GM18519 (cell line): ENCODE data around the gene FANCC.
A peak's percentile ranks its signal among the peaks of the same experiment; 100 is the strongest.

Experiments used
- ATAC-seq: cut with Tn5 transposase; IDR thresholded peaks from one replicate; pipeline ENCODE4 v1.9.1; 2021; ENCODE audit warnings: mild to moderate bottlenecking, moderate library complexity; ENCODE audit not compliant: unreplicated experiment, low FRiP score

Gene FANCC

DNA sequence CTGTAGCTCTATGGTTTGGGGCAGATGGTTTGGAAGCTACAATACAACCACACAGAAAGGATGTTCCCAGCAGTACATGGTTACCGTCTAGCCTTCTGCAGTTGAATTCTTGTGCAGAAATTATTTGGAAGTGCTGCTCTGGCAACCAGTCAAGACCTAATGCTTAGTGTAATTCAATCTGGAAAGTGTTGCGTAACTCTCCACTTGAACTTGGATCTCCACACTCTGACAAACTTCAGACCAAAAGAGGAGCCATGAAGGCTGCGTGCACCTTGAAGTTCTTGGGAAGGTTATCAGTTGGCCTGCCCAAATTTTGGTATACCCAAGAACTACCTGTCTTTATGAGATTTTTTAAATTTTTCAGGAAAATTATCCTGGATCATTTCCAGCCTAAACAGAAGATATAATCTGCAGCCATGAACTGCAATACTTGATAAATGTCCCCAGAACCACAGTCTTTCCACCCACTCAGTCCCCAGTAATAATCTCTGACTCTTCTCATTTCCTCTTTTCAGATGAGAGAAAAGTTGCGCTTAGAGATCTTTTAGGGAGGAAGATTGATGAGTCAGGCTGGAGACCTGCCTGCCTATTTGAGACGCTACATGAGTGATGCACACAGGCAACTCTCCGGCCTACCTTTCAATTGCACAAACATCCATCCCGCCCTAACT is 159.9 kb downstream of the FANCC start:
- ATAC-seq, result peak; percentile 96

DNA sequence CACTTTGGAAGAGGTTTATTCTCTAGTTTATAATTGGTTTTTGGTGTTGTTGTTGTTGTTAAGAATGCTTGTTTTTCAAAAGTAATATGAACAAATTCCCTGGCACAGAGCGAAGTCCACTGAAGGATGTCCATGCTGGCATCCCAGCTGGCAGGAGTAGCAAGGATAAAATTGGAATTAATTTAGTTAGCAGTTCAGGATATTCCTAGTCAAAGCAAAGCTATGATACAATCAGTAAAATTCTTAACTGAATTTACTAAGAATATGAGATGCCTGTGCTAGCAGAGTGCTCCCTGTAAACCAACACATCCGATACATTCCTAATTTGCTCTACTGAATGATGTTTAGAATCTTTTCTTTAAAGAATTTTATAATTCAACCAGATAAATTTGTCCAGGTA is 161.4 kb downstream of the FANCC start:
- ATAC-seq, result no peak

DNA sequence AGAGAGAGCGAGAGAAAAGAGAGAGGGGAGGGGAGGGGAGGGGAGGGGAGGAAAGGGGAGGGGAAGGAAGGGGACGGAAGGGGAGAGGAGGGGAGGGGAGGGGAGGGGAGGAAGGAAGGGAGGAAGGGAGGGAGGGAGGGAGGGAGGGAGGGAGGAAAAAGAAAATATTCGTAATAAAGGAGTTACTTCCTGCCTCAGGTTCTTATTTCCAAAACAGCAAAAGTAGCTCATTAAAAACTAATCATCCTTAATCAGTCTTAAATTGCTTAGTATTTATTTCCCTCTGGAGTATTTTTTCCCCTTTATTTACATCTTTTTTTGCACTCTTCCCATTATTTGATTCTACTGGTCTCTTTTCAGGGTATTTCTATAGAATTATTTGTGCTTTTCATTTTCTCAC is 162.3 kb downstream of the FANCC start:
- no peak for ATAC-seq

DNA sequence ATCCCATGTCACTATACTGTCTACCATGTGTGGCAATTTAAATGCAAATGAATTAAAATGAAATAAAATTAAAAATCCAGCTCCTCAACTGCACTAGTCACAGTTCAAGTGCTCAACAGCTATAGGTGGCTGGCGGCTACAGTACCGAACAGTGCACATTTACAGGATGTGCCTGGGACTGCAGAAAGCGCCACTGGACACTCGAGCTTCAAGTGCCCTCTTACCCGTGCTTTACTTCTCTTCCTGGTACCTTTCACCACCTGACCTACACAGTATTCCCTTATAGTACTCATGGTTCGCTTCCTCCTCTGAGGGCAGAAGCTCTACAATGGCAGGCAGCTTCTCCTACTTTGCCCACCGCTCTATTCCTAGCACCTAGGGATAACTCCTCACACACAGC is 166.6 kb downstream of the FANCC start:
- no peak for ATAC-seq

DNA sequence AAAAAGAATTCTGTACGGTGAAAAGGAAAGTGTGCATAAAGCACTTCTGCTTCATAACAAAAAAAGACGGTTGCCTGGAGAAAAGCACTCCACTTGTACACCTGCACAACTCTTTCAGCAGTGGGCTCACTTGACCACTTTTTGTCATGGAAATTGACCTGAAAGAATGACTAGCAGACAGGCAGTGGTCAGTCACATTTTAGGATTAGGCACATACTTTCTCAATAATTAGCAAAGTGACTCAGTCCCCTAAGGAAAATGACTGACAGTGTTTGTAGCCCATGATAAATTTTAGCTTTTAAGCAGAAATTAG is 169.3 kb downstream of the FANCC start:
- ATAC-seq, result no peak

DNA sequence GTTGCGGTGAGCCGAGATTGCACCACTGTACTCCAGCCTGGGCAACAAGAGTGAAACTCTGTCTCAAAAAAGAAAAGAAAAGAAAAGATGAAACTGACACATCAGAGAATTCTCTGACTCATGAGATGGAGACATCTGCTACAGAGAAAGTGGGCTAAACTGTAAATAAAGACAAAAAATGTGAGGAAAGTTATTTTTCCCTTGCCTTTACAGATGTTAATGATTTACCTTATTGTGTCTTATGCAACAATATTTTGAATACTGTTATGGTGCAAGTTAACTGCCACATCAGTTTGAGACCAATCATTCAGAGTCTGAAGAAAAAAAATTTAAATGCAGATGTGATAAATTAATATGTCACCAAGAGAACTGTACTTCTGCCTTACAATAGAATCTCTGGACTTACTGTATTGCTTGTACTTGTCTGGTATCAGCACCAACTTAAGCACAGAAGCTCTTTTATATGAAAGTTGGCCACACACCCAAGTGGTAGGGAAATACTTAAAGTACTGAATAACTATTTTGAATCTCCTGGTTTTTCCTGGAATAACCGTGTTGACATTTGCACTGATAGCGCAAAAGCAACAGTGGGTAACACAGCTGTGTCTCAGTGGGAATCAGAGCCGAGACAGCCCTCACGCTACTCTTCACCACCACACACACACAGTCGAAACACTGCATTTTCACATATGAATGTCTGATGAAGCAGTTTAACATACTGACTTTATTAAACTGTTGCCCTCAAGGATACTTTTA is 169.9 kb downstream of the FANCC start:
- no peak for ATAC-seq

DNA sequence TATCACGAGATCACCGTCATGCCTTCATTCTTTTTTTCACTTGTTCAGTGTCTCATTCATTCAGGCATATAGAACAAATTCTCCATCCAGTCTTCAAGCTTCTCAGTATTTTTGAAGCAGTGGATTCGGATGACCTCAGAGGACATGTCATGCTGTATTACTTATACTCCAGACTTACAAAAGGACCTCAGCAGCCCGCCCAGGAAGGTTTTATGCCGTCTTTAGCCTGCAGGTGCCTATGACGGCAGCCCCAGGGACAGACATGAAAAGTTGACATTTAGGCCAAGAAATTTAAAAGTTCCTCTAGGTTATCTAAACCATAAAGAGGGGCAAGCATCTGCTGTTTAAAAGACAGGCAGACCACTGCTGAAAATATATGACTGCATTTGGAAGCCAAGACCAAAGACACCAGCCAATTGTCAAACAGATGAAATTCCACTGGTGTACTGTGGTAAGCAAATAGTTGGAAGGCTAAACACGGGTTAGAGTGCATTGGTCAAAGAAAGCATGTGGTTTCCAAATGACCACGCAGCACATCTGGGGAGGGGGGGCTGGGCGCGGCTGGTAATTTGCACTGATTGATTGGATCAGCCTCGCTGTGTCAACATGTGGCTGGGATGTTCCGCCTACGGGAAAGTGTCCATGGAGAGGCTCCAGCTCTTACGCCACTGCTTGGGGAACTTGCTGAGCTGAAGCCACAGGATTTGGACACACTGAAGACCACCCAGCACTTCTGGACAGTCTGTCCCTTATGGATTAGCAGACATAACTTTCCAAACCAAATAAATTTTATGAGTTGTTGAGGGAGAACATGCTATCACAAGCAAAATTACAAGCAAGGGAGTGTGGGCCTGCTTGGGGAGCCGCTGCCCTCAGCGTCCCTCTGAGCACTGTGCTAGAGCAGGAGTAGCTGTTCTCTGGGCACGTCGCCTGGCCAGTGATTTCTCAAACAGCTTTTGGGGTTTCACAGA is 173.6 kb downstream of the FANCC start:
- ATAC-seq, result no peak

DNA sequence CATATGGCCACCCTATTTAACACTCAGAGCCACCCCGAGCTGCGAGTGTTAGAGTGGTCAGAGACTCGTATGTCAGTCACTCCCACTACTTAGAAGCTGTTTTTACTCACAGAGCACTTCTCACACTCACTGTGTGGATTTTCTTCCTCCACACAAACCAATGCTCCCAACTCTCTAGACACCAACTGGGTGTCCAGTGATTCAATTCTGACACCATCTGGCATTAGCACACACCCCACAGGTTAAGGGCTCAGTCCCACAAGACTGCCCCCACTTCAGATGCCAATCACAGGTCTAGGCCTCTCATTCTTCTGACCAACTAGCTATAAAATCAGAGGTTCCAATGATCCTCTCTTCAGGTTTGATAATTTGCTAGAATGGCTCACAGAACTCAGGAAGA is 174.8 kb downstream of the FANCC start:
- no peak for ATAC-seq

DNA sequence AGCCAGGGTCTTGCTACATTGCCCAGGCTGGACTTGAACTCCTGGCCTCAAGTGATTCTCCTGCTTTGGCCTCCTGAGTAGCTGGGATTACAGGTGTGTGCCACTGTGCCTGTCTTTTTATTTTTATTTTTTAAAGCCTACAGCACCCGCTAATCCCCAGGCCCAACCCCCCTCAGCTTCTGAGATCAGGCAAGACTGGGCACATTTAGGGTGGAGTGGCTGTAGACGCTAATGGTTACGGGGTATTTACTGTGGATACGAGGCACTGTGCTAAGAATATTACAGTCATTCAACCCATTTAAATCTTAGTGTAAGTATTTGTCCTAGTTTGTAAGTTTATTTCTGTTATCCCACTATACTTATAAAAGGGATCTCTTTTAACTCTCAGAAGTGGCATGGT is 175.2 kb downstream of the FANCC start:
- no peak for ATAC-seq

DNA sequence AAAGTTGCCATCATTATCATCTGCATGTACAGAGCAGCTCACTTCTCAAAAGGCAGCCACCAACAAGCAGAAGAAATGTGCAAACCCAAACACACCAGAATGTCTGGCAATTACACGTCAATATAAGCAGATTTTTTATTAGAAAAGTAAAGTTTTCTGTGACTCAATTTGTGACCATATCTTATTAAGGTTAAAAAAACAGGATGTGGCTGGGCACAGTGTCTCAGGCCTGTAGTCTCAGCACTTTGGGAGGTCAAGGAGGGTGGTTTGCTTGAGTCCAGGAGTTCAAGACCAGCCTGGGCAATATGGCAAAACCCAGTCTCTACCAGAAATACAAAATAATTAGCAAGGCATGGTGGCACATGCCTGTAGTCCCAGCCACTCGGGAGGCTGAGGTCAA is 176.7 kb downstream of the FANCC start:
- ATAC-seq, result no peak

DNA sequence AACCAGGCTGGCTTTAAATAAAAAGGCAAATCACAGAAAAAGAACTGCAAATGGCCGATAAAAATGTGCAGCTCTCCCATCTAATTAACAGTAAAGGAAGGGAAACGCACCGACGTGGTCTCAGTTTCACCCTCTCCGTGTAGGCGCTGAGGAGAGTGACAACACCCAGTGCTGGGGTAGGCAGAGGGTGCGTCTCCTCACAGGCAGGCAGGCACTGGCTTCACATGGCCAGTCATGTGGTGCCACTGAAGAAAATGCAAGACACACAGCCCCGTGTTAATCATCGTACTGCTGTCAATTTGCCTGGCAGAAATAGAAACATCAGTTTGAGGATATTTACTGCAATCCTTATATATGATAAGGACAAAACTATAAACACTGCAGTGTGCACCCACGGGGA is 178.4 kb downstream of the FANCC start:
- no peak for ATAC-seq

DNA sequence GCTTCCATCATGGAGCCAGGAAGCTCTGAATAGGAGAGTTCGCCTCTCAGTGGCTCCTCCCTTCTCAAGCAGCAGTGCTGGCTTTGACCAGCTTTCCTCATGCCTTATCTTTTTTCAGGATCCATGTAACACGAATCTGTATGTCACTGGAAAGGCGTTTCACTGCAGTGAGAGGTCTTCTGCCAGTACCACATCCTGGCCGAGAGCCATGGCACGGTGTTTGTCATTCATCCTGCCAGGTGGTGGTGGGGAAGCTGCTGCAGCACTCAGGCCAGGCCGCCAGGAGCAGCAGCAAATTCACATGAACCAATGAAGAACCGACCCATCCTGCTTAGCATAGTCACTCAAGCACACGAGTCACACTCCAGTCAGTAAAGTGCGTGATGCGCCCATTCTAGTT is 179.0 kb downstream of the FANCC start:
- ATAC-seq, result no peak

DNA sequence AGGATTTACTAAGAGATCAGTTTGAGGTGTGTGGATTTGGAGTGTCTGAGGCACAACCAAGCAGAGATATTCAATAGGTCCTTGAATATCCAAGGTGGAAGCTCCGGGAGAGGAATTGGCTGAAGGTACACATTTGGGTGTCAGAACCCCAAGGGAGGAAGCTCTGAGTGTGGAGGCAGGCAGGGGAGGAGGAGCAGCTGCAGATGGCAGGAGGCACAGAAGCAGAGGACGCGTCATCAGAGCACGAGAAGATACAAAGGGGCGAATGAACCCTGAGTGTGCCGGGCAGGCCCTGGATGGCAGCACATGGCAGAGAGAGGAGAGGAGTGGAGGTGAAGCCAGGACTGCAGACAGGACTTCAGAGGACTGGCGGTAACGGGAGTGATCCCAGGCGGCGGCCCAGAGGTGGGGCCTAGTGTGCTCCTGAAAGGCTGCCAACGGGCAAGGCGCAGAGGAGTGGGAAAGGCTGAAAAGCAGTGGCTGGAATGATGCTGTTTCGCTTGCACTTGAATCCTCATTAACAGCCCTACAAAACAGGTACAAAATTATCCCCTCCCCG is 179.8 kb downstream of the FANCC start:
- no peak for ATAC-seq

DNA sequence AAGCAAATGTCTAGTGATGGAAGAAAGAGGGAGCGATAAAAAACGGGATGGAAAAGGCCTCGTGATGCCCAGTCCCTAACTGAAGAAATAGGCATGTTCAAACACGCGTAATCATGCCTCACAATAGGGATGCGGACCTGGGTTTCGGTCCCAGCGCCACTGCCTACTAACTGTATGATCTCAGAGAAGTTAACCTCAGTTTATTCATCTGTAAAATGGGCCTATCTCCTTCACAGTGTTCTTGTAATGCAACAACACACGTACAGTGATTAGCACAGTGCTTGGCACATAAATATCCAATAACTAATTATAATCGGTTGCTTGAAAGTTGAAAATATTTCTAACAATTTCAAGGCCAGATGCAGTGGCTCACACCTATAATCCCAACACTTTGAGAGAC is 181.8 kb downstream of the FANCC start:
- no peak for ATAC-seq

DNA sequence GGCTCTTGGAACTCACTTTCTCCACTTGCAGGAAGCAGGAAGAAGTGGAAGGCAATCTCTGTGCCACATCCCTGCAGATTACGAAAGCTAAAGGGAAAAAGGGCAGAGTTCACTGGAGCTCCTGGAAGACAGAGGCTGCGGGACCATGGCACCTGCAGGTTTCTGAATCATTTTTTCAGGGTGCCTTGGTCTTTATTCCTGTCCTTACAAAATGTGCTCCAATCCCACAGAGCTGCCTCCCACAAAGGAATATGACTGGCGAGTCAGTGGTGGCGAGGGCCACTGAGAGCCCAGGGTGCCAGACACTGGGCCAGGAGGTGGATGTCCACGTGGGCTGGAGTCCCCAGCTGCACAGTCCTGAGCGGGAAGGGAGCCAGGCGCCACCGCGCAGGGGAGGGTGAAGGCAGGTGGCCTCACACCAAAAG is 183.0 kb downstream of the FANCC start:
- no peak for ATAC-seq

DNA sequence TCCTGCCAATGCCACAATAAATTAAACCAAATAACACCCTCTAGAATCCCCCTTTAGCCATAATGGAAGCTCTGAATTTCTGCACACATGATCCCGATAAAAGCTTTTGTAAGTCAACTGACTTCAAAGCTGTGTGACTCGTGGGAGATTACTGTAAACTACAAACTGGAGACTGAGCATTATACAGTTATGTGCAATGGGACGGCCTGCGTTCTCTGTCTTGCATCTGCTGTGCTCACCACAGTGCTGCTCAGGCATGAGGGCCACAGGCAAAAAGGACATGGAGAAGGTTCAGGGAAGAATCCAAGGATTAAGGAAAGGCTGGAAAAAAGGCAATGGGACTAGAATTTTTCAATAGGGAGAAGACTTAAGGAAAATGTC is 184.2 kb downstream of the FANCC start:
- no peak for ATAC-seq

DNA sequence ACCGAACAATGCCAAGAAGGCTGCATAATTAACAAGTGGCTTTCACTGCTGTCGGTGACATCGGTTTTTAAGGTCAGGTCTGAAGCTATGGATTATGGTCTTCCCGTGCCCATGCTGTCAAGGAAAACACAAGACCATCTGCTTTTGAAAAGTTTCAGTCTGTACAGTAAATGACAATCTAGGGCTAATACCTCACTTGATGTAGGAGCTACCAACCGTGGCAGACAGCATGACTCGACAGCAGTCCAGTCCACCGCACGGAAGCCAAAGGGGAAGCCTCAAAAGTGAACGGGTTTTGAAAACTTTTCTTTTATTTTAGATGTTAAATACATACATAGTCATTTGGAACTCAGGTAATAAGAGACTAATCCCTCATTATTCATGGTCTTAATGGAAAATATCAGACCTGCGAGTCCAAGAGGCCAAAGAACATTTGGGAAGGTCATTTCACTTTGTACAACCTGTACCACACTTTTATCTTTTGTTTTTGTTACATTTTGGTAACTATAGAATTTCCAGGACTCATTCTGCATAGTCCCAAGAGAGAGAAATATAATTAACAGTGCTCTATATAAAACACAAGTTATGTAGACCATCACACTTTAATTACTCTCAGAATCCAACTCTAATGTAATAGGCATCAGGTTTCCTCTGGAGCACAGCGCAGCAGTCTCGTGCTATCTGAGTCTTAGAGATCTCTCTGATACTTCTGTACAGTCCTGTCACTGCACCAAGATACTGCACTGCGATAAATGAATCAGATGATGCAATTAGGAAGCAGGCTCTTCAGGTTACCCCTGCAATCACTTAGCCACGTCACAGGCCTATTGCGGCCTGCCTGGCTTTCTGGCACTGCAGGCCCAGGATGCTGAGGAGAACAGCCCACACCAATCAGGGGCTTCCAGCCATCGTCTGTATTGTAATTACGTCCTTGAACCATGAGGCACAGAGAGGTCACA is 184.9 kb downstream of the FANCC start:
- ATAC-seq, result no peak

DNA sequence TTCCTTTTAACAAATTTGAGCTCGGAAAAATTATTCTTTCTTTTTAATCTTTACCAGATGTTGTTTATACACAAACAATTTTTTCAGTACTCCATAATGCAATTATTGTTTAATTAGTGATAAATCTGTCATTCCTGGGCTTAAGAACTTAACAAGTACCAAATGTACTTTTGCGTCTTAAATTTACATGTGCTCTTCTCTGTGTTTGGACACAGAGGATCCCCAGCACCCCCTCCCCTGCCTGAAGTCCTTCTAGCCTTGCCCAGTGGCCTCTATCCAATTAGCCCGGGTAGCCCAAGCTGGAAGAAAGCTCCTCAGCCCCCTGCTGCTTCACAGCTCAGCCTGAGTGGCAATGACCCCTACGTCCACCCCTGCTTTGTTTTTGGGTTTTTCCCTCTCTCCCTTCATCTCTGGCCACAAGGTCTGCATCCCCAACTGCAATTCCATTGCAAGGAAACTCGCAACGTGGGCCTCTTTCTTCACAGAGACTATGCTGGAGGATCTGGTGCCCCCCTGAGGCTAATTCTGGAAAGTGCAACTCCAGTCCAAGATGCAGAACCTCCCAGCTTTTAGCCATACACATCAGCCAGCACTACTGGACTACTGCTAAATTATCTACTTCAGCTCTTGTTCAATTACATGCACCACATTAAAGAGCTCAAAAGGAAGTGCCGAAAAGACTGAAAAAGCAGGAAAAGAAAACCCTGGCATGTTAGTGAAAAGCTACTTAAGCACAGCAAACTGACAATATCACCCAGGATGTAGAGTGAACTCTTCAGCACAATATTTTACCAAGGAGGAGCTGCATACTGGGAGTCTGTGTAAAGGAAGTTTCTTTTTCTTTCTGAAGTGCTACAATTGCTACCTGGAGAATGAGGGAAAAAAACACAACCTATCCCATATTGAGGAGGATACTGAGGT is 186.2 kb downstream of the FANCC start:
- no peak for ATAC-seq

DNA sequence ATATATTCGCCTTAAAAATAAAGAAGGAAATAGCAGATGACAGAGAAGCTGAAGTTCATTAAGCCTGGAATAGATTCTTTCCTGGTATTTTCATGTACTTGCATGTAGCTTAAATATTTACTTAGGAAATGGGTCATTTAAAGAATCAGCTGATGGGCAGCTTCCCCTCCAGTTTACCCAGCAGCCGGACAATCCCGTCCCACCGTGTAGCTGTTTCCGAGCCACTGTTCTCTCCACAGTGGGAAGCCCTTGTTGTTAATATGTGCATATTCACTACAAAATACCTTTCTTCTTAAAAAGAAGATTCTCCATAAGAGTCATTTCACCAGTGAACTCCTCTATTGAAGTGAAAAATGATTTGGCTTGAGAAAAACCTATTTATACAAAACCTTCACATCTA is 187.0 kb downstream of the FANCC start:
- no peak for ATAC-seq
